Measurements from ENCODE around the gene ERC1. TPM values are rescaled to one million over a fixed set of nuclear protein-coding genes. Genes with fewer than 3 reads are reported as not detected.

The ERC1 gene
- 12.5 and 12.7 TPM in 2 replicates for total RNA-seq (2014; rRNA removed; shearing (Covaris generic))
- polyA plus RNA-seq (2014; cell fraction: nucleus; rRNA removed) = 1.3 and 2.7 TPM in 2 replicates

GRCh38 chr12:990661-991349 lies at the start of gene ERC1:
Gene ERC1, plus strand, starts transcription at chr12:991223. Its CDS starts 36,681 bp downstream, at chr12:1027904.
- peak; percentile 82 for DNase-seq (ENCODE audit: extremely low read depth, low read depth)

- DNase-seq (ENCODE audit: extremely low read depth, low read depth) = no peak
These were observed 48.0 kb upstream of the ERC1 start for GRCh38 chr12:943051-943450.

DNA sequence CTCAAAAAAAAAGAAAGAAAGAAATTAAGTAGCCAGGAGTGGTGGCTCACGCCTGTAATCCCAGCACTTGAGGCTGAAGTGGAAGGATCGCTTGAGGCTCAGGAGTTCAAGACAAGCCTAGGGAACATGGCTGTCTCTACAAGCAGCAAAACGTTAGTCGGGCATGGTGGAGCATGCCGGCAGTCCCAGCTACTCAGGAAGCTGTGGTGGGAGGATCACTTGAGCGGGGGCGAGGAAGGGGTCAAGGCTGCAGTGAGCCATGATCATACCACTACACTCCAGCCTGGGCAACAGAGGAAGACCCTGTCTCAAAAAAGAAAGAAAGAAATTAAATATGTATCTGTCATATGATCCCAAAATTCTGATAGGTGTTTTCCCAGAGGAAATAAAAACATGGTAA lies 46.8 kb upstream of the ERC1 start:
- DNase-seq (ENCODE audit: extremely low read depth, low read depth) = no peak

DNA sequence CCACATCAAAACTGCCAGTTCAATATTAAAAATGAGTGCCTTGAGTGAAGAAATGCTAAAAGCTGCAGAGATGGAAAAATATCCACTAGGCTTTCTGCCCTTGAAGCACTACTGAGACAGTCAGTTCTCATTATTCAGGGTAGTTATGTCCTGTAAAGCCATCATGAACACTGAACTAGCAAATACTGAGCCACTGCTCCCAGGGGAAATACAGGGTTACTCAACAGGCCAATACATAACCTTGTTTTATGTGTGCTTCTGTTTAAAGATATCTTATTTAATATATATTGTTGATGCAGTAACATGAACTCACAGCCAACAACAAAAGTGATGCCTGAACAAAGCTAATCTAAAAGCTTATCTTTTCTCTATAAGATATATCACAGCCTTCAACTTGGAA lies 44.8 kb upstream of the ERC1 start:
- no peak for DNase-seq (ENCODE audit: extremely low read depth, low read depth)

GRCh38 chr12:946631-947030 lies 44.4 kb upstream of the ERC1 start:
- DNase-seq (ENCODE audit: extremely low read depth, low read depth) = no peak

DNA sequence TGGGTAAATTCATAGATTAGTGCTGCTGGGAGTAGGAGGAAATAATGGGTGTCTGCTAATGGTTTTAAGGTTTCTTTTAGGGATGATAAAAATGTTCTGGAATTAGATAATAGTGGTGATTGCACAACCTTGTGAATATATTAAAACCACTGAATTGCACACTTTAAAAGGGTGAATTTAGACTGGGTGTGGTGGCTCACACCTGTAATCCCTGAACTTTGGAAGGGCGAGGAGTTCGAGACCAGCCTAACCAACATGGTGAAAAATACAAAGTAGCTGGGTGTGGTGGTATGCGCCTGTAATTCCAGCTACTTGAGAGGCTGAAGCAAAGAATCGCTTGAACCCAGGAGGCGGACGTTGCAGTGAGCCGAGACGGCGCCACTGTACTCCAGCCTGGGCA lies 42.8 kb upstream of the ERC1 start:
- no peak for DNase-seq (ENCODE audit: extremely low read depth, low read depth)

DNA sequence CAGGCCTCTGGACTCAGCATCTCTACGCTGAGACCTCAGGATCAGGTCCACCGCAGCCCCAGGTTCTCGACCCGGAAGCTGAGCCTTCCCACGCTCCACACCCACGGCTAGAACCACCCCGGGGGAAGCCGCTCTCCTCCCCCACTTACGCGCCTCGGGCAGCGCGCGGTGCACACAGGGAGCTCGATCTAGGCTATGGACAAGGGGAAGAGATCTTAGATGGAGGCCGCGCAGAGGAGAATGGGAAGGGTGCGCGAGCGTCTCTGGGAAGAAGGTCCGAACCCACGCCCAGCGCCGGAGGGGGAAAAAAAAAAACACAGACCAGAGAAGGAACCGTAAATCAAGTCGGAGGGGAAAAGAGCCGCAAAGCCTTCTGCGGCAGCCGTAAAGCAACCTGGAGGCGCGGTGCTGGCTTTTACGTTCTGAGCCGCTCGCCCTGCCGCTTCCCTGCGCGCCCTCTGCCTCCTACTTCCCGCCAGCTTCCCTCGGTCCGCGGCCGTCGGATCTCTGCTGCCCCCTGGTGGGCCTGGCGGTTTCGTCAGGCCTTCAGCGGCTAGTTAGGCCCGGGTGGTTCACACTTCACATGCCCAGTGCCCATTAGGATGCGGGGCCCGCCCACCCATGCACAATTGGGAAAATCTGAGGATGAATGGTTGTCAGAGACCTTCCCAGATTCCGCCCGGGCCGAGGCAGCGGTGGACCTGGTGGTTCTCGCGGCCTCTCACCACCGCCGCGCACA lies 41.4 kb upstream of the ERC1 start, which contains the start of gene RAD52:
TSS of gene RAD52 (minus strand) at position 242 of the 739 bp plus-strand sequence. CDS start 16,636 bp downstream, outside the sequence.
- peak; percentile 98 for DNase-seq (ENCODE audit: extremely low read depth, low read depth)

DNA sequence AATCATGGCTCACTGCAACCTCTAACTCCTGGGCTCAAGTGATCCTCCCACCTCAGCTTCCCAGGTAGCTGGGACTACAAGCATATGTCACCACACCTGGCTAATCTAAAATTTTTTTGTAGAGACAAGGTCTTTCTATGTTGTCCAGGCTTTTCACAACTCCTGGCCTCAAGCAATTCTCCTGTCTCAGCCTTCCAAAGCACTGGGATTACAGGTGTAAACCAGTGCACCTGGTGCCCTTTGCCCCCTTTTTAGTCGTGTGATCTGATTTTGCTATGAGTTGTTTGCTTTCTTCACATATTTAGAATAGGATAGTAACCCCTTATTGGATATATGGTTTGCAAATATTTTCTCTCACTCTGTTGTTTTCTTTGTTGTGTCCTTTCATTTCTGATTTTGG lies 39.8 kb upstream of the ERC1 start:
- DNase-seq (ENCODE audit: extremely low read depth, low read depth) = no peak

GRCh38 chr12:953776-954175 lies 37.2 kb upstream of the ERC1 start:
- no peak for DNase-seq (ENCODE audit: extremely low read depth, low read depth)

DNA sequence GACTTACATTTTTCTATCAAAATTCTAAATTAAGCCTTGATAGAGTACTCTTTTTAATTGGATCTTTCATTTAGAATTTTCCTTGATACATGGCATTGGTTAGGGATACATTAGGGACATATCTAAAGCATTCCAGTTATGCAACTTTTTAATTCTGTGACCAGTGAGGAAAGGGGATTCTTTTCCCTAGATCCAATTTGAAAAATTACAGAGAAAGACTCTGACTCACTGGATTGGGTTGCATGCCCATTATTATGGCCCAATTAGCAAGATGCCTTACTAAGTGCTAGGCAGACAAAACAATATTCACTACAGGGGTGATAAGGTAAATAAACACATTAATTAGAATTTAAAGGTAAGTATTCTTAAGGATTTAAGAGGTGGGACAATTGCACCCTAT lies 36.3 kb upstream of the ERC1 start:
- DNase-seq (ENCODE audit: extremely low read depth, low read depth) = no peak

DNA sequence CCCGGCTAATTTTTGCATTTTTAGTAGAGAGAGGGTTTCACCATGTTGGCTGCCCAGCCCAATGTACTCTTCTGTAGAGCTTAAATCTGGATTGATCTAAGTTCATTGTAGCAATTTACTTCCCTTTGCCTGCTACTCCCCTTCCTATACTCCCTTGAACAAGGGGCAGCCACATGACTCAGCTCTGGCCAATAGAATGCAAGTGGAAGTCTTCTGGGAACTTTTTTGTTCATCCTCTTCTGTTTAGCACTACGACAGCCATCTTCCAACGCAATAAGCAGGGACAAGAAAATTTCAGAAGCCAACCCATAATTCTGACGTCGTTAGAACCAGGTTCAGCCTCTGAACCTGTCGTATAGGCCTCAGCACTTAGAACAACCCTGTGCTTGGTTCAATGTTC lies 35.1 kb upstream of the ERC1 start:
- DNase-seq (ENCODE audit: extremely low read depth, low read depth) = no peak

DNA sequence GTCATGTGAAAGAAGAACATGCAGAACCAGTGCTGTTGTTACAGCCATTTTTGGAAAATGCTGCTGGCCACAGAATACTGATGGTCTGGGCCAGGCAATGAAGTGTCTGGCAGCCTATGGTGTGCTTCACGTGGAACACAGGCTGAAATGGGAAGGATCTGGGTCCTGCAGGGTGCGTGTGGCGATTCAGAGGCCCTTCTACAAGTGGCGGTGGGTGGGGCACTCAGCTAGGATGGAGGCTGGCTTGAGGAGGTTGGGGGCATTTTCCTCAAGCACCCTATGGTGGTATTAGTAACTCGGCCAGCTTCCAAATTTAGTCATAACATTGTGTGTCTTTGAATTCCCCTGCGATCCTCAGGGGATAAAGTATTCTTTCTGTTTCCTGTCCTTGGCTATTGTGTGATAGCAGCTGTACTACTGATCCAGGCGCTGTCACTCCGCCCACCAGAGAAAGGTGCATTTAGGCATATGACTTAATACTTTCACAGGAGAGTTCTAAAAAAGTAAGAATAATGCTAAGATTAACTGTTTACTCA lies 32.4 kb upstream of the ERC1 start:
- no peak for DNase-seq (ENCODE audit: extremely low read depth, low read depth)

- no peak for DNase-seq (ENCODE audit: extremely low read depth, low read depth)
These were observed 24.3 kb upstream of the ERC1 start for GRCh38 chr12:966724-967123.

GRCh38 chr12:967641-968040 lies 23.4 kb upstream of the ERC1 start:
- DNase-seq (ENCODE audit: extremely low read depth, low read depth) = no peak

DNA sequence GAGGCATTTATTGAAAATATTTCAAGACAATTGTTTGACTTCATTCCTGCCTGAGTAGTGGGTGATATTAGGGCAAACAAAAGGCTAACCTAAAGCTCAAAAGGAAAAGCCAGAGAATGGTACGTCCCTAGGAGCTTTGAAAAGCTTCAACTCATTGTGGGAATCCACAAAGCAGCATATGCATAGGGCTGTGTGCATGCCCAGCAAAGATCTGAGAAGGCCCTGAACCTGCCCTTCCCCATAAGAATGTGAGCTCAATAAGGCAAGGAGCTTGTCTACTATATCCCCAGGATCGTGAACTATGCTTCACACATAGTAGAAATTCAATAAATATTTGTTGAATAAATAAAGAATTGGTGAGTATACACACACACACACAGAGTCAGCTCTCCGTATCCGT lies 22.5 kb upstream of the ERC1 start:
- no peak for DNase-seq (ENCODE audit: extremely low read depth, low read depth)

GRCh38 chr12:969821-970220 lies 21.2 kb upstream of the ERC1 start:
- no peak for DNase-seq (ENCODE audit: extremely low read depth, low read depth)

DNA sequence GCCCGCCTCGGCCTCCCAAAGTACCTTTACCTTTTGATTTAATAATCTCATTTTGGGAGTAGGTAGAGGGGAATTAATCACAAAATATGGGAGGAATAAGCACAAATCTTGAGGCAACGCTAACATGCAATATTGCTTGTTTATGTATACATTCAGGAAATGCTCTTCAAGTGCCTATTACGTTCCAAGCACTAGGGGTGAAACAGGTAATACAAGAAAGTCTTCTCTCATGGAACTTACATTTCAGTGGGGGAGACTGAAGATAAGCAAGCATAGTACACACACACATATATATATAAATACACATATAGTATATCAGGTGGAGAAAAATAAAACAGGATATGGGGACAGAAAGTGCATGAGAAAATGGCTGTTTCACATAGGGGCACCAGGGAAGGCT lies 19.0 kb upstream of the ERC1 start:
- DNase-seq (ENCODE audit: extremely low read depth, low read depth) = no peak

DNA sequence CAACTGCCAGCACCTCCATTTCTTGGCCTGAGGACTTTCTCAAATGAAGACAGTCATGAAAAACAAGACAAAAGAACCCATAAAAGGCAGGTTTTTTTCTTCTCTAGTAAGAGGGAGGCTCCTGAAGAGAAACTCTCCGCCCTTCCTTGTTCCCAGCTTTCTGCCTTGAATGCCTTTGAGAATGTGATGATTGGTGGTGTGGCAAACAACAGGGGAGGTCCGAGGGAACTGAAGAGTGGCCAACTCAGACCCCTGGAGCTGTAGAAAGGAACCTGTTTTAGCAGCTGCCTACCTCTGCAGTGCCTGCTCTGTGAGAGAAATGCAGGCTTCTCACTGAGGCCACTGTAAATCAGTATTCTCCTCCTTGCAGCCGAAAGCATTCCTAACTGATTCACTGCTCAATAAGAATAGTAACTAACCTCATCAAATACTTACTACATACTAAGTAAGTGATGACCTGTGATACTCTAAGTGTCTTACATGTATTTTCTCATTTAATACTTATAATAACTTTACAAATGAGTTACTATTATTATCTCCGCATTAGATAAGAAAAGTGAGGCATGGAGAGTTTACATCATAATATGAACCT lies 16.7 kb upstream of the ERC1 start:
- no peak for DNase-seq (ENCODE audit: extremely low read depth, low read depth)

DNA sequence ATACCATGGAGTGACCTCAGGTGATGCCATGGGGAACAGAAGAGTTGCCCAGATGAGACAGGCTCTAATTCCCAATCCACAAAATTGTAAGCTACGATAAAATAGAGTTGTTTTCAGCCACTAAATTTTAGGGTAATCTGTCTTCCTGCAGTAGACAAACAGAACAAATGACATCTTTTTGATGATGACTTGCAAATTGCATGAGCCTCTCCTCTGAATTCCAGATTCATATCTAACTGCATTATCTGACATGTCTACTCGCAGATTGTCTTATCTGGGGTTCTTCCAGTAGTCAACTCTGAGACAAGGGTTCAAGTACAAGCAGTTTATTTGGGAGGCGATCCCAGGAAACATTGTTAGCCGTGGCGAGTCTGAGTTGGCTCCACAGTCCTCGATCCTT lies 14.4 kb upstream of the ERC1 start:
- no peak for DNase-seq (ENCODE audit: extremely low read depth, low read depth)

GRCh38 chr12:977156-977555 lies 13.9 kb upstream of the ERC1 start:
- DNase-seq (ENCODE audit: extremely low read depth, low read depth) = no peak

DNA sequence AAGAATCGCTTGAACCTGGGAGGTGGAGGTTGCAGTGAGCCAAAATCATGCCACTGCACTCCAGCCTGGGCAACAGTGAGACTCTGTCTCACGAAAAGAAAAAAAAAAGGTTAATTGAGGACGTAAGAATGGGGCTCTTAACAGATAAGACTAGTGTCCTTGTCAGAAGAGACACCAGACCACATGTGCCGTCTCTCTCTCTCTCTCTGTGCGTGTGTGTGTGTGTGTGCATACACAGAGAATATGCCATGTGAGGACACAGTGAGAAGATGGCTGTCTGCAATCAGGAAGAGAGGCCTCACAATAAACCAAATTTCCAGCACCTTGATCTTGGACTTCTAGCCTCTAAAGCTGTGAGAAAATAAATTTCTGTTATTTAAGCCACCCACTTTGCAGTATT lies 11.7 kb upstream of the ERC1 start:
- DNase-seq (ENCODE audit: extremely low read depth, low read depth) = no peak
